Measurements from ENCODE around the gene CNR2. TPM values are rescaled to one million over a fixed set of nuclear protein-coding genes. Genes with fewer than 3 reads are reported as not detected.

Gene CNR2
- total and polyA plus RNA-seq, 2 experiments from 2014 or later: not detected

DNA sequence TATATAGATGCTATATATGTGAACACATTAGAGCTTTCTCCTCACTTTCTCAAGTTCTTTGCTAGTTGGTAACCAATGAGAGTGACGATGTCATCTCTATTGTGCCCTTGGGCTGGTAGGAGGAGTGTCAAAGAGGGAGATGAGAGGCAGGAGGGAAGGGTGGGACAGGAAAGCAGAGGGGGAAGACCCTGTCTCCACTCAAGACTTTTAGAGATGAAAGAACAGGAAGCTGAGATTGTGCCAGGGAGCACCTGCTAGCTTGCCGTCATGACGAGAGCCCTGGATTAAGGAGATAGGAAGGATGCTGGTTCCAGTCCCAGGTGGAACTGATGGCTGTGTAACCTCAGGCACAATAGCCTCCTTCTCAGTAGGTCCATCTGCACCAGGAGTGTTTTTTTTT is 16.7 kb downstream of the CNR2 start:
- no peaks in the 10 kb centered on the region for H3K4me1 ChIP-seq (ENCODE audit: insufficient read depth)
- Mint-ChIP-seq H3K27ac (no peak overlapping the region), H3K9me3 (no peaks in the 10 kb centered on the region), H3K4me3 (no peak overlapping the region), H3K36me3 (ENCODE audit: low read depth) (no peaks in the 10 kb centered on the region), H3K4me1 (peaks cover 12% of the 10 kb centered on the region), H3K27me3 (ENCODE audit: insufficient read depth, low read depth, poor library complexity) (peaks cover 4% of the 10 kb centered on the region)
- no peak for TF ChIP-seq NANOG (IDR thresholded peaks at IDR 0.05; ENCODE audit: borderline replicate concordance)
- no peak for TF ChIP-seq ZNF331 (CRISPR knock-in tag; IDR thresholded peaks at IDR 0.05; ENCODE audit: low read depth)
- no peak for TF ChIP-seq POLR2AphosphoS5 (IDR thresholded peaks at IDR 0.05; ENCODE audit: low read depth)
- TF ChIP-seq, protein P1, sequence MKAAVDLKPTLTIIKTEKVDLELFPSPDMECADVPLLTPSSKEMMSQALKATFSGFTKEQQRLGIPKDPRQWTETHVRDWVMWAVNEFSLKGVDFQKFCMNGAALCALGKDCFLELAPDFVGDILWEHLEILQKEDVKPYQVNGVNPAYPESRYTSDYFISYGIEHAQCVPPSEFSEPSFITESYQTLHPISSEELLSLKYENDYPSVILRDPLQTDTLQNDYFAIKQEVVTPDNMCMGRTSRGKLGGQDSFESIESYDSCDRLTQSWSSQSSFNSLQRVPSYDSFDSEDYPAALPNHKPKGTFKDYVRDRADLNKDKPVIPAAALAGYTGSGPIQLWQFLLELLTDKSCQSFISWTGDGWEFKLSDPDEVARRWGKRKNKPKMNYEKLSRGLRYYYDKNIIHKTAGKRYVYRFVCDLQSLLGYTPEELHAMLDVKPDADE (IDR thresholded peaks at IDR 0.05): no peak
- no peak for TF ChIP-seq EZH2 (IDR thresholded peaks at IDR 0.05; ENCODE audit: low read depth, unreplicated experiment)
- TF ChIP-seq, protein P2, sequence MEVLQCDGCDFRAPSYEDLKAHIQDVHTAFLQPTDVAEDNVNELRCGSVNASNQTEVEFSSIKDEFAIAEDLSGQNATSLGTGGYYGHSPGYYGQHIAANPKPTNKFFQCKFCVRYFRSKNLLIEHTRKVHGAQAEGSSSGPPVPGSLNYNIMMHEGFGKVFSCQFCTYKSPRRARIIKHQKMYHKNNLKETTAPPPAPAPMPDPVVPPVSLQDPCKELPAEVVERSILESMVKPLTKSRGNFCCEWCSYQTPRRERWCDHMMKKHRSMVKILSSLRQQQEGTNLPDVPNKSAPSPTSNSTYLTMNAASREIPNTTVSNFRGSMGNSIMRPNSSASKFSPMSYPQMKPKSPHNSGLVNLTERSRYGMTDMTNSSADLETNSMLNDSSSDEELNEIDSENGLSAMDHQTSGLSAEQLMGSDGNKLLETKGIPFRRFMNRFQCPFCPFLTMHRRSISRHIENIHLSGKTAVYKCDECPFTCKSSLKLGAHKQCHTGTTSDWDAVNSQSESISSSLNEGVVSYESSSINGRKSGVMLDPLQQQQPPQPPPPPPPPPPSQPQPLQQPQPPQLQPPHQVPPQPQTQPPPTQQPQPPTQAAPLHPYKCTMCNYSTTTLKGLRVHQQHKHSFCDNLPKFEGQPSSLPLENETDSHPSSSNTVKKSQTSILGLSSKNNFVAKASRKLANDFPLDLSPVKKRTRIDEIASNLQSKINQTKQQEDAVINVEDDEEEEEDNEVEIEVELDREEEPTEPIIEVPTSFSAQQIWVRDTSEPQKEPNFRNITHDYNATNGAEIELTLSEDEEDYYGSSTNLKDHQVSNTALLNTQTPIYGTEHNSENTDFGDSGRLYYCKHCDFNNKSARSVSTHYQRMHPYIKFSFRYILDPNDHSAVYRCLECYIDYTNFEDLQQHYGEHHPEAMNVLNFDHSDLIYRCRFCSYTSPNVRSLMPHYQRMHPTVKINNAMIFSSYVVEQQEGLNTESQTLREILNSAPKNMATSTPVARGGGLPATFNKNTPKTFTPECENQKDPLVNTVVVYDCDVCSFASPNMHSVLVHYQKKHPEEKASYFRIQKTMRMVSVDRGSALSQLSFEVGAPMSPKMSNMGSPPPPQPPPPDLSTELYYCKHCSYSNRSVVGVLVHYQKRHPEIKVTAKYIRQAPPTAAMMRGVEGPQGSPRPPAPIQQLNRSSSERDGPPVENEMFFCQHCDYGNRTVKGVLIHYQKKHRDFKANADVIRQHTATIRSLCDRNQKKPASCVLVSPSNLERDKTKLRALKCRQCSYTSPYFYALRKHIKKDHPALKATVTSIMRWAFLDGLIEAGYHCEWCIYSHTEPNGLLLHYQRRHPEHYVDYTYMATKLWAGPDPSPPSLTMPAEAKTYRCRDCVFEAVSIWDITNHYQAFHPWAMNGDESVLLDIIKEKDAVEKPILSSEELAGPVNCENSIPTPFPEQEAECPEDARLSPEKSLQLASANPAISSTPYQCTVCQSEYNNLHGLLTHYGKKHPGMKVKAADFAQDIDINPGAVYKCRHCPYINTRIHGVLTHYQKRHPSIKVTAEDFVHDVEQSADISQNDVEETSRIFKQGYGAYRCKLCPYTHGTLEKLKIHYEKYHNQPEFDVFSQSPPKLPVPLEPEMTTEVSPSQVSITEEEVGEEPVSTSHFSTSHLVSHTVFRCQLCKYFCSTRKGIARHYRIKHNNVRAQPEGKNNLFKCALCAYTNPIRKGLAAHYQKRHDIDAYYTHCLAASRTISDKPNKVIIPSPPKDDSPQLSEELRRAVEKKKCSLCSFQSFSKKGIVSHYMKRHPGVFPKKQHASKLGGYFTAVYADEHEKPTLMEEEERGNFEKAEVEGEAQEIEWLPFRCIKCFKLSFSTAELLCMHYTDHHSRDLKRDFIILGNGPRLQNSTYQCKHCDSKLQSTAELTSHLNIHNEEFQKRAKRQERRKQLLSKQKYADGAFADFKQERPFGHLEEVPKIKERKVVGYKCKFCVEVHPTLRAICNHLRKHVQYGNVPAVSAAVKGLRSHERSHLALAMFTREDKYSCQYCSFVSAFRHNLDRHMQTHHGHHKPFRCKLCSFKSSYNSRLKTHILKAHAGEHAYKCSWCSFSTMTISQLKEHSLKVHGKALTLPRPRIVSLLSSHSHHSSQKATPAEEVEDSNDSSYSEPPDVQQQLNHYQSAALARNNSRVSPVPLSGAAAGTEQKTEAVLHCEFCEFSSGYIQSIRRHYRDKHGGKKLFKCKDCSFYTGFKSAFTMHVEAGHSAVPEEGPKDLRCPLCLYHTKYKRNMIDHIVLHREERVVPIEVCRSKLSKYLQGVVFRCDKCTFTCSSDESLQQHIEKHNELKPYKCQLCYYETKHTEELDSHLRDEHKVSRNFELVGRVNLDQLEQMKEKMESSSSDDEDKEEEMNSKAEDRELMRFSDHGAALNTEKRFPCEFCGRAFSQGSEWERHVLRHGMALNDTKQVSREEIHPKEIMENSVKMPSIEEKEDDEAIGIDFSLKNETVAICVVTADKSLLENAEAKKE (CRISPR knock-in tag; IDR thresholded peaks at IDR 0.05): no peak
- no peak for TF ChIP-seq ZNF114 (CRISPR knock-in tag; IDR thresholded peaks at IDR 0.05)
- TF ChIP-seq, protein P3, sequence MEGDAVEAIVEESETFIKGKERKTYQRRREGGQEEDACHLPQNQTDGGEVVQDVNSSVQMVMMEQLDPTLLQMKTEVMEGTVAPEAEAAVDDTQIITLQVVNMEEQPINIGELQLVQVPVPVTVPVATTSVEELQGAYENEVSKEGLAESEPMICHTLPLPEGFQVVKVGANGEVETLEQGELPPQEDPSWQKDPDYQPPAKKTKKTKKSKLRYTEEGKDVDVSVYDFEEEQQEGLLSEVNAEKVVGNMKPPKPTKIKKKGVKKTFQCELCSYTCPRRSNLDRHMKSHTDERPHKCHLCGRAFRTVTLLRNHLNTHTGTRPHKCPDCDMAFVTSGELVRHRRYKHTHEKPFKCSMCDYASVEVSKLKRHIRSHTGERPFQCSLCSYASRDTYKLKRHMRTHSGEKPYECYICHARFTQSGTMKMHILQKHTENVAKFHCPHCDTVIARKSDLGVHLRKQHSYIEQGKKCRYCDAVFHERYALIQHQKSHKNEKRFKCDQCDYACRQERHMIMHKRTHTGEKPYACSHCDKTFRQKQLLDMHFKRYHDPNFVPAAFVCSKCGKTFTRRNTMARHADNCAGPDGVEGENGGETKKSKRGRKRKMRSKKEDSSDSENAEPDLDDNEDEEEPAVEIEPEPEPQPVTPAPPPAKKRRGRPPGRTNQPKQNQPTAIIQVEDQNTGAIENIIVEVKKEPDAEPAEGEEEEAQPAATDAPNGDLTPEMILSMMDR (conservative IDR thresholded peaks at IDR 0.05; ENCODE audit: low read depth in 2 of 2): no peak
- TF ChIP-seq CREB1 (CRISPR knock-in tag; IDR thresholded peaks at IDR 0.05; ENCODE audit: low read depth): no peak
- TF ChIP-seq JUNB (IDR thresholded peaks at IDR 0.05; ENCODE audit: unreplicated experiment): no peak
- TF ChIP-seq, protein P4, sequence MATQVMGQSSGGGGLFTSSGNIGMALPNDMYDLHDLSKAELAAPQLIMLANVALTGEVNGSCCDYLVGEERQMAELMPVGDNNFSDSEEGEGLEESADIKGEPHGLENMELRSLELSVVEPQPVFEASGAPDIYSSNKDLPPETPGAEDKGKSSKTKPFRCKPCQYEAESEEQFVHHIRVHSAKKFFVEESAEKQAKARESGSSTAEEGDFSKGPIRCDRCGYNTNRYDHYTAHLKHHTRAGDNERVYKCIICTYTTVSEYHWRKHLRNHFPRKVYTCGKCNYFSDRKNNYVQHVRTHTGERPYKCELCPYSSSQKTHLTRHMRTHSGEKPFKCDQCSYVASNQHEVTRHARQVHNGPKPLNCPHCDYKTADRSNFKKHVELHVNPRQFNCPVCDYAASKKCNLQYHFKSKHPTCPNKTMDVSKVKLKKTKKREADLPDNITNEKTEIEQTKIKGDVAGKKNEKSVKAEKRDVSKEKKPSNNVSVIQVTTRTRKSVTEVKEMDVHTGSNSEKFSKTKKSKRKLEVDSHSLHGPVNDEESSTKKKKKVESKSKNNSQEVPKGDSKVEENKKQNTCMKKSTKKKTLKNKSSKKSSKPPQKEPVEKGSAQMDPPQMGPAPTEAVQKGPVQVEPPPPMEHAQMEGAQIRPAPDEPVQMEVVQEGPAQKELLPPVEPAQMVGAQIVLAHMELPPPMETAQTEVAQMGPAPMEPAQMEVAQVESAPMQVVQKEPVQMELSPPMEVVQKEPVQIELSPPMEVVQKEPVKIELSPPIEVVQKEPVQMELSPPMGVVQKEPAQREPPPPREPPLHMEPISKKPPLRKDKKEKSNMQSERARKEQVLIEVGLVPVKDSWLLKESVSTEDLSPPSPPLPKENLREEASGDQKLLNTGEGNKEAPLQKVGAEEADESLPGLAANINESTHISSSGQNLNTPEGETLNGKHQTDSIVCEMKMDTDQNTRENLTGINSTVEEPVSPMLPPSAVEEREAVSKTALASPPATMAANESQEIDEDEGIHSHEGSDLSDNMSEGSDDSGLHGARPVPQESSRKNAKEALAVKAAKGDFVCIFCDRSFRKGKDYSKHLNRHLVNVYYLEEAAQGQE (IDR thresholded peaks at IDR 0.05; ENCODE audit: unreplicated experiment): no peak
- no peak for TF ChIP-seq STAT1 (IDR thresholded peaks at IDR 0.05; ENCODE audit: unreplicated experiment)
- no peak for TF ChIP-seq EZH2phosphoT487 (IDR thresholded peaks at IDR 0.05; ENCODE audit: unreplicated experiment)
- H2AFZ ChIP-seq: no peak overlapping the region
- H3F3A ChIP-seq (replicated peaks; ENCODE audit: low read depth): no peaks in the 10 kb centered on the region
- H3K4me2 ChIP-seq: no peak overlapping the region
- H4K20me1 ChIP-seq (replicated peaks; ENCODE audit: insufficient read depth): no peaks in the 10 kb centered on the region
- no peaks in the 10 kb centered on the region for H3K79me2 ChIP-seq (replicated peaks; ENCODE audit: insufficient read depth)
- ATAC-seq (no peak), DNase-seq (ENCODE audit: low spot score) (no peak)
- no peak overlapping the region for H3K4me3 ChIP-seq
- H3K9me2 ChIP-seq (ENCODE audit: insufficient read depth): no peaks in the 10 kb centered on the region
- H3K27ac ChIP-seq (ENCODE audit: low read depth): no peak overlapping the region
- peaks cover 12% of the 10 kb centered on the region; the same call in 1 of the 2 replicates for H3K27me3 ChIP-seq (ENCODE audit: insufficient read depth)
- no peaks in the 10 kb centered on the region for H3K36me3 ChIP-seq (ENCODE audit: insufficient read depth)

All from GM23338 (cell line).